Neural crest cell (in vitro differentiated cells): Measurements from ENCODE around the gene ATF5. TPM values are rescaled to one million over a fixed set of nuclear protein-coding genes. Genes with fewer than 3 reads are reported as not detected.

Source experiments
- DNase-seq: peaks from one replicate; pipeline ENCODE4 v3.0.0; 2021; ENCODE audit warnings: low read depth, mixed read lengths, low spot score
- H3K27ac Mint-ChIP-seq: one replicate; pipeline ENCODE4 v1.8.0; 2021; ENCODE audit warnings: mild to moderate bottlenecking, mixed read lengths; ENCODE audit not compliant: unreplicated experiment
- H3K27me3 Mint-ChIP-seq: 2 replicates; pipeline ENCODE4 v1.8.0; 2021; ENCODE audit warnings: low read depth, mild to moderate bottlenecking, mixed read lengths
- H3K36me3 Mint-ChIP-seq: 2 replicates; pipeline ENCODE4 v1.8.0; 2021; ENCODE audit warnings: low read depth, mild to moderate bottlenecking, mixed read lengths
- H3K4me1 Mint-ChIP-seq: 2 replicates; pipeline ENCODE4 v1.8.0; 2021; ENCODE audit warnings: mixed read lengths
- H3K4me3 Mint-ChIP-seq: one replicate; pipeline ENCODE4 v1.8.0; 2021; ENCODE audit warnings: mild to moderate bottlenecking, mixed read lengths
- H3K9me3 Mint-ChIP-seq: 2 replicates; pipeline ENCODE4 v1.8.0; 2021; ENCODE audit warnings: mixed read lengths
- total RNA-seq: library from RNA; stranded (reverse); gene quantifications from 2 replicates; pipeline ENCODE4 v1.2.1, GENCODE V29; 2021
- TF ChIP-seq, protein P1 (sequence below): fragments of 200-600 bp; sonication (generic); conservative IDR thresholded peaks from 2 replicates; pipeline ENCODE4 v1.5.0; 2021; ENCODE audit warnings: antibody characterized with exemption, mild to moderate bottlenecking

ATF5 gene
- total RNA-seq, 1 donor from 2014 or later, result 23.4 TPM

DNA sequence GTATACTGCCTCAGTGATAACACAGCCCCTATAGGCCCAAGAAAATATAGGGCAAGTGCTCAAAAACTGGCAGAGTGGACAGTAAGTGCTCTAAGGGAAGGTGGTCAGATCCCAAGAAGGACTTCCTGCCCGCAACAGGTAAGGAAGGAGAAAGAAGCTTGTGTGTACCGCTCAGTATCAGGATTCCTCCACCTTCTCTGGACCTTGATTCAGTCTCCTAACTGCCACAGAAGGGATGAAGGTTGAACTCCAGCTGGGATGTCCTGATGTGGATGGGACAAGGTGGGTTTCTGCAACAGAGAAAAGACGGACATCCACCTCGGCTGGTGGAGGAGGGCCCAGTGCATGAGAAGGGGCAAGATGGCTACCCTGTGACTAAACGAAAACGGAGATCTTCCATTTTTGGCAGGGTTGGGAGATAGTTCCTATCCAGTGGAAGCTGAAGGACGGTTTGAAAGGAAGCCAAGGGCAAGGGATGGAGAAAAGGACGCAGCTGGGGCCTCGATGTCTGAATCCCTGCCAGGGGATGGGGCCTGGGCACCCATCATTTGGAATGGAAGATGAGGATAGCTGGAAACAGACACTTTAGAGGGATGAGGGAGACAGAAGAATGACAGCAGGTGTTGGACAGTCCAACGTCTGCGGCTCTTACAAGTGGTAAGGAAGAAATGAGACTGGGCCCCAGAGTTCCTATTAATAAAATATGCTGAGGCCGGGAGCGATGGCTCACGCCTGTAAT, 1.3 kb upstream of the ATF5 start:
- TF ChIP-seq, protein P1, sequence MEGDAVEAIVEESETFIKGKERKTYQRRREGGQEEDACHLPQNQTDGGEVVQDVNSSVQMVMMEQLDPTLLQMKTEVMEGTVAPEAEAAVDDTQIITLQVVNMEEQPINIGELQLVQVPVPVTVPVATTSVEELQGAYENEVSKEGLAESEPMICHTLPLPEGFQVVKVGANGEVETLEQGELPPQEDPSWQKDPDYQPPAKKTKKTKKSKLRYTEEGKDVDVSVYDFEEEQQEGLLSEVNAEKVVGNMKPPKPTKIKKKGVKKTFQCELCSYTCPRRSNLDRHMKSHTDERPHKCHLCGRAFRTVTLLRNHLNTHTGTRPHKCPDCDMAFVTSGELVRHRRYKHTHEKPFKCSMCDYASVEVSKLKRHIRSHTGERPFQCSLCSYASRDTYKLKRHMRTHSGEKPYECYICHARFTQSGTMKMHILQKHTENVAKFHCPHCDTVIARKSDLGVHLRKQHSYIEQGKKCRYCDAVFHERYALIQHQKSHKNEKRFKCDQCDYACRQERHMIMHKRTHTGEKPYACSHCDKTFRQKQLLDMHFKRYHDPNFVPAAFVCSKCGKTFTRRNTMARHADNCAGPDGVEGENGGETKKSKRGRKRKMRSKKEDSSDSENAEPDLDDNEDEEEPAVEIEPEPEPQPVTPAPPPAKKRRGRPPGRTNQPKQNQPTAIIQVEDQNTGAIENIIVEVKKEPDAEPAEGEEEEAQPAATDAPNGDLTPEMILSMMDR, result no peak
- peaks cover 39% of the 10 kb centered on the region for H3K4me1 Mint-ChIP-seq
- peak overlapping the region; percentile 94 for H3K27ac Mint-ChIP-seq
- peaks cover 5% of the 10 kb centered on the region for H3K9me3 Mint-ChIP-seq
- no peak for DNase-seq
- H3K27me3 Mint-ChIP-seq, result peaks cover 16% of the 10 kb centered on the region
- peaks cover 31% of the 10 kb centered on the region for H3K36me3 Mint-ChIP-seq
- H3K4me3 Mint-ChIP-seq, result peak overlapping the region; percentile 96

DNA sequence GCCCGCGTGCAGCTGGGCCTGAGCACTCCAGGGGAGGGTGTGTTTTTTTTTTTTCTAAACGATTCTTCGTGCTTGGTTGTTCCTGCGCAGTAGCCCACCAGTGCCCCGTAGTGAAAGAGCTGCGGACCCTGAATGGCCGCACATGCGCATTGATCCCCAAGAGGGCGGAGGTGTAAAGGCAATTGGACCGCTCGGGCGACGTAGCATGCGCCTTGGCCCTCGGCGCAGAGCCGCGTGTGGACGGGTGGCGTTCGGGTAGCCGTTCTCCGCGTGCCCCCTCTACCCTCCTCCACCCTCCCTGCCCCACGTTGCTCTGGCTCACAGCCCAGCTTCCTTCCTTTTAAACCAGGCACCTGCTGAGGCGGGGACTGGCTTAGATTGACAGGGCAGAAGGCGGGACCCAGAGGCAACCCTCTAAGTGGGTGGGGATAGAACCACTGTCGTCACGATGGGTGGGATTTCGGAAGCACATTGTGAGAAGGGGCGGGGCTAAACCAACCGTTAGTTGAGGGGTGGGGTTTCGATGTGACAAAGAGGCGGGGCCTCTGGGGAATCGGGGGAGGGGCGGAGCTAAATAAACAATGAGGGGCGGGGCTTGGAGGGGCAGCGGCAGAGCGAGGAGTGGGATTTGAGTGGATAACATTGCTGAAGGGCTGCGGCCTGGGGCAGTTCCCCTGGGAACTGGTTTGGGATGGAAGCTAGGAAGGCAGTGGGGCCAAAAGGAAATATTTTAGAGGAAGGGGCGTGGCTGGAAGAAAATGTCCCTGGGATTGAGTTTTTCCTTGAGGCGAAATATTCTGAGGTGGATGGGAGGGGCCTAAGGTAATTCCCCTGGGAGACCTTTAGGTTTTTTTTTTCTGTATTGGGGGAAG, 842 bp downstream of the ATF5 start:
- peak; percentile 94 for DNase-seq
- Mint-ChIP-seq H3K4me3 (peak overlapping the region; percentile 96), H3K4me1 (peaks cover 39% of the 10 kb centered on the region), H3K9me3 (peaks cover 5% of the 10 kb centered on the region), H3K36me3 (peaks cover 31% of the 10 kb centered on the region), H3K27me3 (peaks cover 16% of the 10 kb centered on the region), H3K27ac (peak overlapping the region; percentile 100)
- TF ChIP-seq, protein P1, result peak; percentile 21

DNA sequence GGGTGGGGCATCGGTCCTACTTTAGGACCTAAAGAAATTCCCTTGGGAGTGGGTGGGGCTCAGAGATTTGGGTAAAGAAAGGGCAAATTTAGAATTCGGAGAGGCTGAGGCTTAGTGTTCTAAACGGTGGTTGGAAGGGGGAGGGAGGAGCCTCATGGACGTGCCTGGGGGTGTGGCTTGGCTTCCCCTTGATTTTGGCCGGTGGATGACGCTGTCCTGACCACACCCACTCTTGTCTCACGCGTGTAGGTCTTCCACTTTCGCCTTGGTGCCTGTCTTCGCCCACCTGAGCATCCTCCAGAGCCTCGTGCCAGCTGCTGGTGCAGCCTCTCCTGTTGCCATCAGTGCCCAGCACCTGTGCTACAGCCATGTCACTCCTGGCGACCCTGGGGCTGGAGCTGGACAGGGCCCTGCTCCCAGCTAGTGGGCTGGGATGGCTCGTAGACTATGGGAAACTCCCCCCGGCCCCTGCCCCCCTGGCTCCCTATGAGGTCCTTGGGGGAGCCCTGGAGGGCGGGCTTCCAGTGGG, 1.5 kb downstream of the ATF5 start:
- Mint-ChIP-seq H3K27me3 (peaks cover 16% of the 10 kb centered on the region), H3K4me3 (peak overlapping the region; percentile 96), H3K27ac (no peak overlapping the region), H3K4me1 (peaks cover 34% of the 10 kb centered on the region), H3K9me3 (peaks cover 5% of the 10 kb centered on the region), H3K36me3 (peaks cover 29% of the 10 kb centered on the region)
- TF ChIP-seq, protein P1, result no peak
- DNase-seq, result no peak

DNA sequence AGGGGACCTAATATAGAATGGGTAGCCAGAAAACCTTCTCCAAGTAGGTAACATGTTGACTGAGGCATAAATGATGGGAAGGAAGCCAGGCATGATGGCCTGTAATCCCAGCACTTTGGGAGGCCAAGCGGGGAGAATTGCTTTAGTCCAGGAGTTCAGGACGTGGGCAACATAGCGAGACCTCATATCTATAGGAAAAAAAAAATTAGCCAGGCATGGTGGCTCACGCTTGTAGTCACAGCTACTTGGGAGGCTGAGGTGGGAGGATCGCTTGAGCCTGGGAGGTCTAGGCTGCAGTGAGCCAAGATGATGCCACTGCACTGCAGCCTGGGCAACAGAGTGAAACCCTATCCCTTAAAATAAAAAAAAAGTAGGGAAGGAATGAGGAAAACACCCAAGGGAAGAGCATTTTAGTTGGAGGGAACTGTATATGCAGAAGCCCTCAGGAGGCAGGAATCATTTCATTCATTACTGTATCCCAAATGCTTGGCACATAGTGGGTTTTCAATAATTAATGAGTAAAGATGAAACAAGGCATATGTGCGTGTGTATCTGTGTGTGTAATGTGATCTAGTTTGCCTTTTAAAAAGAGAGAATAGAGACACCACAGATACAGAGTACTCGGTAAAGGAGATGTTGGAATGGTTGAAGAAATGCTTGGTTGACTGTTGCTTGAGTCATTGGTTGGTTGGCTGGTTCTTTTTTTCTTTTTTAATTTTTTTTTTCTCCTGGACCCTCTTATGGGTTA, 2.5 kb downstream of the ATF5 start:
- peaks cover 5% of the 10 kb centered on the region for H3K9me3 Mint-ChIP-seq
- TF ChIP-seq, protein P1, result no peak
- H3K27me3 Mint-ChIP-seq, result peaks cover 19% of the 10 kb centered on the region
- H3K36me3 Mint-ChIP-seq, result peaks cover 26% of the 10 kb centered on the region
- DNase-seq, result no peak
- peaks cover 31% of the 10 kb centered on the region for H3K4me1 Mint-ChIP-seq
- H3K27ac Mint-ChIP-seq, result no peak overlapping the region
- peak overlapping the region; percentile 31 for H3K4me3 Mint-ChIP-seq

DNA sequence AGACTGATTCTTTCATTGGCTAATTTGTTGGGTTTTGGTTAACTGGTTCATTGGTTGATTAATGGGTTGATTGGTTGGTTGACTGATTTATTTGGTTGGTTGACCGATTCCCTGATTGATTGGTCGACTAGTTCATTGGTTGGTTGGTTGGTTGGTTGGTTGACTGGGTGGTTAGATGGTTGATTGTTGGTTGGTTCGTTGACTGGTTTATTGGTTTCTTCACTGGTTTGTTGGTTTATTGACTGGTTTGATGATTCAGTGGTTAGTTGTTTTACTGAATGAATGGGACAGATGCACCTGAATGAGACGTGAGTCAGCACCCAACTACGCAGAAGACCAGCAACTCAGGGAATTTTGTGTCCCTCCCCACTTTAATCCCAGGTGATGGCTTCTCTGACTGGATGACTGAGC, 3.0 kb downstream of the ATF5 start:
- Mint-ChIP-seq H3K36me3 (peaks cover 24% of the 10 kb centered on the region), H3K27me3 (peaks cover 20% of the 10 kb centered on the region), H3K27ac (no peak overlapping the region), H3K4me3 (peak overlapping the region; percentile 31), H3K9me3 (peaks cover 5% of the 10 kb centered on the region), H3K4me1 (peaks cover 29% of the 10 kb centered on the region)
- TF ChIP-seq, protein P1, result no peak
- DNase-seq, result no peak
